ENCODE data around the gene GALNT11. TPM values are rescaled to one million over a fixed set of nuclear protein-coding genes. Genes with fewer than 3 reads are reported as not detected.

GALNT11 gene
- total RNA-seq, 1 experiment from 2014 or later, result 24.1 TPM

- Histone ChIP-seq H3K23me2 (ENCODE audit: insufficient read length, low read depth, low read length, poor library complexity, severe bottlenecking) (no peaks in the 10 kb centered on the region), H3K4ac (ENCODE audit: low read depth, low read length) (no peak overlapping the region), H3K27ac (ENCODE audit: insufficient read length, low read depth, low read length) (no peak overlapping the region), H3K9me3 (ENCODE audit: control insufficient read depth, low read depth, low read length) (peaks cover 4% of the 10 kb centered on the region), H2AK5ac (ENCODE audit: insufficient read length, low read length) (no peak overlapping the region), H3K4me2 (ENCODE audit: insufficient read depth, insufficient read length, low read length) (no peak overlapping the region), H2BK20ac (ENCODE audit: low read depth, low read length, poor library complexity, severe bottlenecking) (no peak overlapping the region), H2BK15ac (ENCODE audit: low read depth, low read length) (no peak overlapping the region), H3K18ac (ENCODE audit: insufficient read length, low read depth, low read length) (no peak overlapping the region), H4K20me1 (ENCODE audit: control insufficient read depth, insufficient read depth, insufficient read length) (no peaks in the 10 kb centered on the region), H3K4me1 (ENCODE audit: insufficient read depth, low read length) (no peaks in the 10 kb centered on the region; the same call in 1 of the 2 replicates), H2BK5ac (ENCODE audit: insufficient read length, low read length) (no peak overlapping the region), H3K56ac (ENCODE audit: insufficient read length, low read depth, low read length) (no peak overlapping the region), H3K9ac (ENCODE audit: extremely low read depth, insufficient read length, low read length) (no peak overlapping the region), H4K8ac (replicated peaks; ENCODE audit: insufficient read length, low read depth, low read length) (no peak overlapping the region), H2BK12ac (ENCODE audit: insufficient read length, low read depth, low read length) (no peak overlapping the region), H3K79me2 (ENCODE audit: insufficient read depth, low read length) (no peaks in the 10 kb centered on the region), H4K91ac (ENCODE audit: insufficient read length, low read depth, low read length) (no peak overlapping the region), H3K79me1 (ENCODE audit: insufficient read depth, low read depth, low read length, poor library complexity, severe bottlenecking) (no peaks in the 10 kb centered on the region), H4K5ac (ENCODE audit: insufficient read length, low read depth, low read length) (no peak overlapping the region), H2BK120ac (ENCODE audit: low read depth, low read length, poor library complexity, severe bottlenecking) (no peak overlapping the region), H2AFZ (ENCODE audit: low read length) (no peak overlapping the region), H3T11ph (ENCODE audit: low read length) (no peak overlapping the region), H3K23ac (ENCODE audit: insufficient read length, low read depth, low read length) (no peak overlapping the region), H3K14ac (ENCODE audit: insufficient read depth, low read length) (no peak overlapping the region), H3K27me3 (ENCODE audit: insufficient read depth, low read length) (no peaks in the 10 kb centered on the region)
- H3K36me3 Mint-ChIP-seq (ENCODE audit: insufficient read depth in 1 of 3, low read depth in 3 of 3), result peaks cover 12 to 18% (median 13%) of the 10 kb centered on the region in 3 experiments
- H3K4me3 Mint-ChIP-seq, result no peak overlapping the region
- no peak for TF ChIP-seq CTCF (conservative IDR thresholded peaks at IDR 0.05)
- H3K4me1 Mint-ChIP-seq, result peaks cover 64 to 67% of the 10 kb centered on the region in 2 experiments
- WGBS (ENCODE audit: extremely low coverage, insufficient read length, low lambda C conversion rate), result no CpG with 5 or more reads among the region's 2 CpGs
- no peak overlapping the region; a peak in 2 of 7 replicates for H3K27ac Mint-ChIP-seq
- H3K9me3 Mint-ChIP-seq, result peaks cover 17 to 20% of the 10 kb centered on the region in 2 experiments
- no peaks in the 10 kb centered on the region for H3K27me3 Mint-ChIP-seq (ENCODE audit: low read depth)
- no peak for DNase-seq
These were observed 47.9 kb downstream of the GALNT11 start for GRCh38 chr7:152073352-152073751.
